Erythroblast (primary cell): ENCODE measurements around the gene OR56B1.

Experiments used
- GATA1 ChIP-seq: IDR thresholded peaks from 2 replicates; pipeline ENCODE4 v1.6.1; 2011; ENCODE audit warnings: low read depth, mild to moderate bottlenecking, control low read depth, low read length, moderate library complexity
- POLR2A ChIP-seq: IDR thresholded peaks from 2 replicates; pipeline ENCODE4 v1.6.1; 2011; ENCODE audit warnings: mild to moderate bottlenecking, low read length

DNA sequence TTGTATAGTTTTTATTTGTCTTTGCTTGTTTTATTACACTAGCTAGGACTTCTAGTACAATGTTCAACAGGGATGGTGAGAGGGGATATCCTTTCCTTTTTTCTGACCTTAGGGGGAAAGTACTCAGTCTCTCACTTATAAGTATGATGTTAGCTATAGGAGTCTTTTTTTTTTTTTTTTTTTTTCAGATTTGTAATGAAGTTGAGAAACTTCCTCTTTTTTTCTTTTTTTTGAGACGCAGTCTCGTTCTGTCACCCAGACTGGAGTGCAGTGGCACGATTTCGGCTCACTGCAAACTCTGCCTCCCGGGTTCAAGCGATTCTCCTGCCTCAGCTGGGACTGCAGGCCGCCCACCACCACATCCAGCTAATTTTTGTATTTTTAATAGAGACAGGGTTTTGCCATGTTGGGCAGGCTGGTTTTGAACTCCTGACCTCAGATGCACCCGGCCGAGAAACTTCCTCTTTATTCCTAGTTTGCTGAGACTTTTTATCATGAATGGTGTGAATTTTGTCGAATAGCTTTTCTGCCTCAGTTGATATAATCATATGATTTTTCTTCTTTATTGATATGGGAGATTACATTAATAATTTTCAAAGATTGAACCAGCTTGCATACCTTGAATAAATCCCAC lies 35.7 kb upstream of the OR56B1 start:
- TF ChIP-seq POLR2A (no peak), GATA1 (no peak)
